ENCODE results near the gene NOBOX.
"Not testable (repeated sequence)": the region's sequence is repeated elsewhere in the genome, so short reads cannot be mapped to it uniquely, and the experiment has no call there.

NOBOX gene

DNA sequence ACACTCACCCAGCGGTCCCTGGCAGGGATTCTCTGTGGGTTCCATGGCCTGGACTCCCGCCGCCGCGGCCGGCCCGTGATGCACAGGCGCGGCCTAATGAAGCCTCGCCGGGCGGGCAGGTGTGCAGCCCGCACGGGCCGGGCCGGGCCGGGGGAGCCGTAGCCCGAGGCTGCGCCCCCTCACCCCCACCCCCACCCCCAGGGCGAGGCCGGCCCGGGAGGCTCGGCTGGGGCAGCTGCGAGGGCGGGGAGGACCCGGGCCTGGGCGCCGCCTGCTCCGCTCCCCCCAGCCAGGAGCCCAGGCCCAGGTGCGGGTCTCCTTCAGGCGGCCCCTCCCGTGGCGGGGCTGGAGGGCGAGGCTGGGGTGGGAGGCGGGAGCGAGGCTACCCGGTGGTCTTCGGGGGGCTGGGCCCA, at the start of gene NOBOX:
NOBOX (minus strand) TSS at position 45 of the 413 bp plus-strand sequence.
- DNase-seq, result no peak

DNA sequence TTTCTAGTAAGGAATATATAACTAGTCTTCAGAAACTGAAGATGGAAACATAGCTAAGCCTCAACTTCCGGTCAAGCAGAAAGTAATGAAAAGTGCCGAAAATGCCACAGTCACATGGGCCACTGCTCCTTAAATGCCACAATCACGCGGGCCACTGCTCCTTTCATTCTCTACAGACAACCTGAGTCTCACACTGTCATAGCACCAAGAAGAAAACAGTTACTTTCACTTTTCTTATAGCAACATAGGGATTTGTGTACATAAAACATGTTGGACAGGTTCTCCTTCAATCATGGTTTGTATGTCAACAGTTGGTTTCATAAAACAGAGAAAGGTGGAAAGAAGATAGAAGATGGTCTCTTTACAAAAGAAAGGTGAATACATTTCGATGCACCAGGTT, 48.6 kb upstream of the NOBOX start:
- DNase-seq, result no peak

DNA sequence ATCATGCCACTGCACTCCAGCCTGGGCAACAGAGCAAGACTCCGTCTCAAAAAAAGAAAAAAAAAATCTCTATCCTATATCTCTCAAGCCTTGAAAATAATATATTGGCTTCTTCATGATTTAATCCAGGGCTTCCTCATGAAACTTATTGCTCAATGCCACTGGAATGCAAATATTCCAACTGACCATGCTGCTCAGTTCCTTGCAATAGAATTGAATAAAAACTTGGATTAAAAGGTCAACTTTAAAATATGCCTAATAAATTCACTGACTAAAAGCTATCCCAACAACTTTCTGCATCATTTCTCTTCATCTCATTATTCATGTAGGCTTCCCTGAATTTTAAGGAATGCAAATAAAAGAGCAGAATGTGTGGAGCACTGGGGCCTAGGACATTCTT, 42.1 kb upstream of the NOBOX start:
- no peak for DNase-seq

DNA sequence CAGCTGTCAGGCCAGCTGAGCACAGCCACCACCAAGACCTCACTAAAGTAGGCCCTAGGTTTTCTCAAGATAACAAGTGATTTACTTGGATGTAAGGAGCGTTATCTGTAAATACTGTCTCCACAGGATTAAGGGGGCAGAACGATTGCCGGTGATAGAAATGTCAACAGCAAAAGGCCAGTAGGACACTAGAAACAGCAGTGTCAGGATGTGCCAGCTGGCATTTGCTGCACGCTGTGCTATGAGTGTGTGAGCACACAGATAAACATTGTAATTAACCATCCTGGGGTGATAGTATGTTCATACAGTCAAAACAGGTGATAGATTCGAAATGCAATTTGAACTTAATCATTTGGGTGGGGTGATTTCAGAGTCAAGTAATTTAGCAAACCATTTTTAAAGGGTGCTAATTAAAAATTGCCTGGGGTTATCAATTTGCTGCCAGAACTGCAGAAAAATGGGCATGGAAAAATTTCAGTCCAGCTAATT, 36.3 kb upstream of the NOBOX start:
- DNase-seq, result no peak

DNA sequence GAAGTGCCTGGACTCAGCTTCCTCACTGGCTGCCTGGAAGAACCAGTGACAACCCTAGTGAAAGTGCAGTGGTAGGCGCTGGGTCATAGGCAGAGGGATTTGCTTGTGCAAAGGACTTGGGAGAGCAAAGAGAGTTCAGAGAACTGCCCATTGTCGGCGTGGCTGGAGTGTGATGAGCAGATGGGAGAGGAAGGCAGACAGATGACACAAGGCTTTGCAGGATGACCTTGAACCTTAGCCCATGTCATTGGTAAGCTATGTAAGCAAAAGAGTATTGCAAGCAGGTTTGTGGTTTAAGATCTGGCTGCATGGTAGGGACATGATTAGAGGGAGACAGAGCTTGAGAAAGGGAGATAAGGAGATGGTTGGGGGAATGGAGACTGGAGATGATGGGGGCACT, 35.3 kb upstream of the NOBOX start:
- no peak for DNase-seq

DNA sequence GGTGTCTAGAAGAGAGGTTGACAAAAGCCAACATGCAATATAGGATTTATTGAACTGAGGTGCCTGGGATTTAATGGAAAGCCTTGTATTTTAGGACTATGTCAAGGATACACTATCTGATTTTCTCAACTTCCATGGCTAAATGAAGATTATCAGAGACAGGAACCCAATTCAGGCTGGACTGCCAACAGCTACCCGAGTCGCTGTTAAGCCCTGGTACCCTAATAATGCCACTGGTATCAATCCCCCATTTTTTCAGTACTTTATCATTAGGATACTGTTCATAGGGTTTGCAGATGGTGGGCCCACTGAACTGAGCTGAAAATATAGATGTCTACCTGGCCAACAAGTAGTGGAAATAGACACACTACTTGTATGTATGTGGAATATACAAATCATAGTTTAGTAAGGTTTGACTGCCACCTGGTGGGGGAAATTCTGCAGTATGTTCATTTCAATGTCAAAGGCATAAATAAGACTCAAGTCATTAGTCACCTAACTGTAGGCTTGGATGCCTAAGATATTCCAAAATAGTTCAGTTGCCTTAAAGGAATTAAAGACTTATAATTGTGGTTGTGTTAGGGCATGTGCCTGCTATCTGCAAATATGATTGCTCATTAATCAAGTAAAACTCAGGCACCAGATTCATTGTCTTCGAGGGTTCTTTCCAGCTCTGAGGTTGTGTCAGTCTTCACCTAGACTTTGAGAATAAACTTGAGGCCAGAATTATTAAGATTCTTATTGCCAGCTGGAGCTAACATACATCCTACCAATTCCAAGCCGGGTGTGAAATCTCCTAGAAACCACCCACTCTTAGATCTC, 34.1 kb upstream of the NOBOX start:
- DNase-seq, result peak; percentile 7 to 50

DNA sequence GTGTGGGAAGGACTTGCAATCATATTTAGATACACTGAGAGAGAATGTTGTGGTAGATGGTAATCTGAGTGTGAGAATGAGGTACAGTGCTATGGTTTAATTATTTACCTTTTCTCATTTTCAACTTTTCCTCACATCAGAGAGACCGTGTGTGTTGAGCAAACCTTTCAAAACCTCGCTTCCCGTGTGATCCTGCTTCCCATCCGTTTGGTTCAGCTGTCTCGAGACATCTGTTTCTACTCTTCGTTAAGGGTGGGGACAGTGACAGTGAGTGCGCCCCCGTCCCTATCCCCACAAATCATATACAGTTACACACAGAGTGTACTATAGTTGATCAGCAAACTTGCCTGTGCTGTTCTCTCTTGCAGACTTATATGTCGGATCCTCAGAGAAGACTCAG, 33.0 kb upstream of the NOBOX start:
- DNase-seq, result no peak

DNA sequence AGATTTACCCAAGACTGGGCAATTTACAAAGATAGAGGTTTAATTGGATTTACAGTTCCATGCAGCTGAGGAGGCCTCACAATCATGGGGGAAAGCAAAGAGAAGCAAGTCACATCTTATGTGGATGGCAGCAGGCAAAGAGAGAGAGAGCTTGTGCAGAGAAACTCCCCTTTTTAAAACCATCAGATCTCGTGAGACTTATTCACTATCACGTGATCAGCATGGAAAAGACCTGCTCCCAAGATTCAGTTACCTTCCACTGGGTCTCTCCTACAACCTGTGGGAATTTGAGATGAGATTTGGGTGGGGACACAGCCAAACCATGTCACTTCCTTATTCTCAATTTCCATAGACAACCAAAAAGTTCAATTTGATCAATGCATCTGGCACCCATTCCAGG, 24.9 kb upstream of the NOBOX start:
- DNase-seq, result no peak

DNA sequence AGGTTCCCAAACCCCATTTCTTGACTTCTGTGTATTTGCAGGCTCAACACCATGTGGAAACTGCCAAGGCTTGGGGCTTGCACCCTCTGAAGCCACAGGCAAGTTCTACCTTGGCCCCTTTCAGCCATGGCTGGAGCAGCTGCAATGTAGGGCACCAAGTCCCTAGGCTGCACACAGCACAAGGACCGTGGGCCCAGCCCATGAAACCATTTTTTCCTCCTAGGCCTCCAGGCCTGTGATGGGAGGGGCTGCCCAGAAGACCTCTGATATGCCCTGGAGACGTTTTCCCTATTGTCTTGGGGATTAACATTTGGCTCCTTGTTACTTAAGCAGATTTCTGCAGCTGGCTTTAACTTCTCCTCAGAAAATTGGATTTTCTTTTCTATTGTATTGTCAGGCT, 24.0 kb upstream of the NOBOX start:
- DNase-seq, result not testable (repeated sequence)

DNA sequence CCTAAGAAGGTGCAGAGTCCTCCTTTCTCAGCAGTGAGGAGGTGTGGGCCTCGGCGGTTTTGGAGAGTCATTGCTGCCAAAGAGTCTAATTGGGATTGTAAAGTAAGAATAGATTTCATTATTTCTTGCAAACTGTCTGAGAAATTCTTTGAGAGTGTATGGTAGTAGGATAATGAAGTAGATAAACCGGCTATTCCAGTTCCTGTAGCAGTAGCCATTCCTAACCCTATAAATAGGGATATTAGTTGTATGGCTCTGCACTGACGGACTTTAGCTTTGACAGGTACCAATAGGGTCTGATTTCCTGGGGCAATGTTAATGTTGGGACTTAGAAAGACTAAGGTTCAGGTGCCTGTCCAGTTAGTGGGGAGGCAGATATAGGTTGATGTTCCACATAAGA, 15.4 kb upstream of the NOBOX start:
- DNase-seq, result not testable (repeated sequence)

DNA sequence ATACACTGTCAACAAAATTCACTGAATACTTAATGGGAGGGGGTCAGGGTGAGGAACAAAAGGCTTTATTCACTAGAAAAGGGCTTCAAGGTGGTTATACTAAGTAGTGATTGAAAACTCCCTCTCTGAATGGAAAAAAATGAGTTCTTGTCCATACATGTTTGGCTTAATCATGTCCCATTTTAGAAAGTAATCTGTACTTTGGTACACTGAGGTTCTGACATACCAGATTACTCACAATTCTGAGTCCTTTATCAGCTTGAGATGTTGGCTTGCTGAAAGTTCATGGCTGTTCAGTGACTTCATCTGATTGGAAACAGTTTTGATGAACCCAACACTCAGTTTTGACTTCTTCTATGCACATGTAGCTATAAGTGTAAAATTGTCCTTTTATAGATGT, 12.8 kb upstream of the NOBOX start:
- DNase-seq, result no peak

DNA sequence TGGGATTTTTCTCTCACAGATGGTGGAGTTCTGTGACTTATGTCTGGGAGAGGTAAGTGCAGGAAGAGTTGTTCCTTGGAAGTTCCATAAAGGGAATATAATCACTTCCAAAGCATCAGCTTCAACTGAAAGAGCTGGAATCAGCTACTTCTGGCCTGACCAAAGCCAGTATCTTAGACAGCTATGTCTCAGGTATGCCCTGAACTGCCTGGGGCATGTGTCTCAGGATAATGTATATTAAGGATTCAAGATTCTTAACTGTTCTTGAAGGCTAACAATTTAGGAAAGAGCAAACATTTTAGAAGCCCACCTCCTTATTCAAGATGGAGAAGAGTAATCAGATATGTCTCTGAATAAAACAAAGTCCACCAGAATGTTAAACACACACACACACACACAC, 12.4 kb upstream of the NOBOX start:
- DNase-seq, result no peak

DNA sequence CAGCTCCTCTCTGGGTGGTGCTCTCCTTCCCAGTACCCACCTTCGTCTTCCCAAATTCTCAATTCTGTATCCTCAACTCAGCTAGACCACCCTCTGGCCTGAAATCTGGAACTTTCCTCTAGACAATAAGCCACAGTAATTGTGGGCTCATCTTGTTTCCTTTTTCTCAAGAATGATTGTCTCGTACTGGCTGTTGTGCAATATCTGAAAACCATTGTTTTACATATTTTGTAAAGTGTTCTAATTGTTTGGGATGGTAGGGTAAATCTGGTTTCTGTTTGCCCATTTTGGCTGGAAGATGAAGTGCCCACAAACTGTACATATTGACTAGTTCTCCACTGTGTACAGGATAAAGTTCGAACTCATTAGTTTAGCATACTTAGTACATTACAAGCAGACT, 11.3 kb upstream of the NOBOX start:
- DNase-seq, result no peak

DNA sequence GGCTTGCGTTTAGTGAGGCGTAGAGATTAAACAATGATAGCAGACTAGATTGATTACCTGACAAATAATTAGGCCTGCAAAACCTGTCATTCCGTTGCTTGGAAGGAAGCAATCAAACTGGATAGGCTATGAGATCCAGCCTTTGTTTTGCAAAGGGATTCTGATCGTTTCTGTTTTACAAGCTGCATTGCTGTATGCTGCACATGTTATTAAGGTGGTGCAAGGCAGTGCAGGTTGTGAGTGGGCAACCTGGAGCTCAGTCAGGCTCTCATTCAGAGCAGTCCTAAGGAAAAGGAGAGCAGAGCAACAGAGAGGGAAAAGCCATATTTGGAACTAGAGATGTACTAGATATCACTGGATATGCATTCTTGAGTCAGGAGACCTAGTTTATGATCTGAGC, 6.9 kb upstream of the NOBOX start:
- DNase-seq, result no peak

DNA sequence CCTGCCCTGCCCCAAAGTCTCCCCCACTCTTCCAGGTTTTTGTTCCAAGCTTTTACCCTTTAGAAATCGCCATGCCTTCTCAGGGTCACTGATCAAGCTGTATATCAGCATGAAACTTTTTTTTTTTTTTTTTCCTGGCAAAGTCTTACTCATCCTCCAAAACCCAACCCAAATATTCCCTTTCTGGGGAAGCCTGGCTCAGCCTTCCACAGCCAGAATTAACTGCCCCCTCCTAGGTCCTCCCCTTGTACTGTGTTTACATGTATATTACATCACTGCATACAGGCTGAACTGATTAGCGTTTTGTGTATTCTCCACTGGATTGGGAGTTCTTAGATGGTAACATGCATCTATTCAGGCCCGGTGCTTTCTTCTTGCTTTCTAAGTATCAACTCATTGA, 4.6 kb upstream of the NOBOX start:
- no peak for DNase-seq

DNA sequence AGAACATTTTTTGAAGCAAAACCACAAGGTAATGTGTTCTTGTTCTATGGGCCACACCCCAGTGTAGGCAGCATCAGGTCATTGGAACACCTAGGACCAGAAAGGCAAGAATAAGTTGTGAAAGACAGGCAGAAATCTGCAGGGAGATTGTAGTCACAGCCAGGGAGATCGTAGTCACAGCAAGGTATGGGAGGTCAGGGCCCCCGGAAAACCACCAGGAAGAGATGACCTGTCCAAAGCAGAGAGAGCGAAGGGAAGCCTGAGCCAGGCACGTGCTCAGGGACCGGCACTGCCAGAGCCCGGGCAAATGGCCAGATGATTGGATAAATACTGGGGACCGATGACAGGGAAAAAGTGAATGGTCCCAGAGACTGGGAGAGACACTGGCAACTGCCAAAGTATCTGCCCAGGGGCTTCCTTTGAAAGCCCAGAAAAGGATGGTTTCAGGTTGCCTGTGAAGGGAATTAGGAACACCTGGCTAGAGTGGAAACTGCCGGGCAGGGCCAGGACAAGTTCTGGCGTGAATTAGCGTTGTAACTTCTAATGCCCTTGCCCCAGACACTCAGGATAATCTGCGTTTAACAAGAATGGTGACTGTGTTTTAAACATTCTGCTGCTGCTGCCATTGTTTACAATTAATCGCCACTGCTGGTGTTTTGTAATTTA, 3.9 kb upstream of the NOBOX start:
- no peak for DNase-seq

DNA sequence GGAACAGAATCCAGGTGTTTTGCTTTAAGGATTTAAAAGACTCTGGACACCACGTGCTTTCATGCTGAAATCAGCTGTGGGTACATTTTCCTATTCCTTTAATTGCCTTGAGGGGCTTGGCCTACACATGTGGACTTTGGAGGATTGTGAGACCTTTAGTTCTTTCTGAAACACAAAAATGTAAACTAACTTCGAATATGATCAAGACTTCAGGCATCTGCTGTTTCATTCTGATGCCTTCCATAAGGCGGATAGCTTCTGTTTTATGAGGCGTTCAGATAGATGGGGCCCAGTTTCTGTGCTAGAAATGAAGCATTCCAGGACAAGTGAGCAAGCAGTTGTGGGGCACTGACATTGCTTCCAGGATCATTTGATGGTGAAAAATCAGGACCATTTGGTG, 1.5 kb upstream of the NOBOX start:
- no peak for DNase-seq

DNA sequence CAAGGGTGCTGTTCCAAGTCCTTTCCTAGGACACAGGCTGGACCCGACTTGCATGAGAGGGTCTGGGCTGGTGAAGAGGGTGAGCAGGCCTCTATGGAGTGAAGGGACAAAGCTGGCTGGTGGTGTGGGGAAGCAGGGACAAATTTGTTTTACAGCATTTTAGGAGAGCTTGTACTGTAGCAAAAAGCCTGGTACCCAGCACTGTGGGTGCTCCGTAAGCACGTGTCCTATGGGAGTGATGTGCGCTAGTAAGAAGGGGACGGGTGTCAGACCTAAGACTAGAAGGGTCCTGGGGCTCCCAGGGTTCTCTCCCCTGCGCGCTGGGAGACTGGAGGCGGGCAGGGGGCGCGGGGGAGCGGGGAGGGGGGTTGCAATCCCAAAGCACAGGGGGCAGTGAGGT, 391 bp downstream of the NOBOX start:
- no peak for DNase-seq

DNA sequence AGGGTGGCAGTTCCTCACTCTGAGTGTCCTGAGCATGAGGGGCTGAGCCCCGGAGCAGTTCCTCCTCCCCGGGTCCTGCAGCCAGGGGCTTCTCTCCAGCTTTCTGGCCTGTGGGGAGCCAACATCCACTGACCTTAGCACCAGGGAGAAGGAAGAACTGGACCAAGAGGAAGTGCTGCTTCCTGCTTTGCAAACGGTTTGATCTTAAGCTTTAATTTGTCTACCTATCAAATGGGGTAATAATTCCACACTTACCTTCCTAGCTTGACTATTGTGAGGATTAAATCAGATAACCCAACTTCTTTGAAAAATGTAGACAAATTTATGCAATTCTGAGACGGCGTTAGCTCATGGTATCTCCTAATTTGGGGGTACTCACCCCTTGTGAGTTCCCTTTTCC, 2.0 kb downstream of the NOBOX start:
- DNase-seq, result no peak

DNA sequence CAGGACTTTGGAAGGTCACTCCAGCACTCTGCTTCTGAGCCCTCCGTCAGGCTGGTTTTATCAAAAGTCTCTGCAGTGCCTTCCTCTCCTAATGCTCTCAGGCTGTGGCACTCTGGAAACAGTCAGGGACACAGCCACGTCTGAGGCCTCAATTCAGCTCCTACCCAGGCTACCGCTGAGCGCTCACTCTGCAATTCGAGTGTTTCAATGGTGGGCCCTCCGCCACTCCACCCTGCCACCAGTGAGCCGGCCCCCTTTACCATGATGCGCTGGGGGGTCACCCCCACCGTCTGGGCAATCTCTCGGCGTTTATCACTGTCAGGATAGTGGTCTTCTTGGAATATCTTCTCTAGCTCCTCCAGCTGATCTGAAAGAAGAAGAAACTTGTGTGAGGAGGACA, 3.5 kb downstream of the NOBOX start:
- DNase-seq, result no peak

DNA sequence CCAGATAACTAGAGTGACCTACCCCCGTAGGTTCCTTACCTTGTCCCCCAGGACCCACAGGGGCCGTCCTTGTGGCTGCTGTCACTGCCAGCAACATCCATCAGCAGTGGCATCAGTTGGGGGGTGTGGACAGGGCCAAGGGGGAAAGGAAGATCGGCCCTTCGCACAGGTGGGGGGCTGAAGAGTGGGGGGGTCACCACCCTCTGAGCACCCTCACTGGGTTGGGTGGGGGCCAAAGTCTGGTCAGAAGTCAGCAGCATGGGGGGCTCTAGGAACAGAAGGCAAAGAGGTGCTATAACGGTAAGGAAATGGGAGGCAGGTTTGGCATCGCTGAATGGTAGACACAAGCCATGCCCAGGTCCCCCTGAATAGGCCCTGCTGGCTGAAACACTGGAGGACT, 4.6 kb downstream of the NOBOX start:
- DNase-seq, result no peak

DNA sequence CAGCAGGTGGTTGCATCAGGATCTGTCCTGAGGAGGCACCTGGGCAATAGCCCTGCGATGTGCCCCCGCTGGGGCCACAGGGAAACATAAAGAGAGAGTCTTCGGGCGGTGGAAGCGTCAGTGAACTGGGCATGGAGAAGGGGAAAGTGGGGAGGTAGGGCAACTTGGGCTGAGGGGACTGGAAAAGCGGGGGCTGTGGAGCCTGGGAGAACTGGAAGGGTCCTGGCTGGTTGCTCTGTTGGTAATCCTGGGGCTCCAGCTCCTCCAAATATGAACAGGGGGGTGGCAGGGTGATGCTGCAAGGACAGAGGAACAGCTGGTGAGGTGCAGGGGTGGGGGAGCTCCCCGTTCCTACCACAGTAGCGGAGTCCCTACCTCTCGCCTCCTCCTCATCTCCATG, 5.2 kb downstream of the NOBOX start:
- no peak for DNase-seq

DNA sequence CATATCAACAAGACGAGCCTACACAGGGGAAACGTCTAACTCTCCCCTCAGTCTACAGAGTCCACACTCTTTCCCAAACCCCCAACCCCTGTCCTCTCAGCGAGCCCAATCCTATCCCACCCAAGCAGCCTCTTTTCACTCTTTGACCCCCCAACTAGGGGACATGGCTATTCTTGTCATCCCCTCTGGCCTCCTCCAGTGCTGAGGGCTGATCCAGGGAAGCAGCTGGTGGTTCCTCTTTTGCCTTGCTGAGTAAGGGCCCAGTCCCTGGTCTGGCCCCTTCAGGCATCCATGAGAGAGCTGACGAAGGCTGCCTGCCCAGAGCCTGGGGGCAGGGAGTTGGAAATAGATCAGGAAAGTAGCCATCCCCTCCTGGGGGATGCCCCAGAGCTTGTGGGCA, 6.4 kb downstream of the NOBOX start:
- no peak for DNase-seq

DNA sequence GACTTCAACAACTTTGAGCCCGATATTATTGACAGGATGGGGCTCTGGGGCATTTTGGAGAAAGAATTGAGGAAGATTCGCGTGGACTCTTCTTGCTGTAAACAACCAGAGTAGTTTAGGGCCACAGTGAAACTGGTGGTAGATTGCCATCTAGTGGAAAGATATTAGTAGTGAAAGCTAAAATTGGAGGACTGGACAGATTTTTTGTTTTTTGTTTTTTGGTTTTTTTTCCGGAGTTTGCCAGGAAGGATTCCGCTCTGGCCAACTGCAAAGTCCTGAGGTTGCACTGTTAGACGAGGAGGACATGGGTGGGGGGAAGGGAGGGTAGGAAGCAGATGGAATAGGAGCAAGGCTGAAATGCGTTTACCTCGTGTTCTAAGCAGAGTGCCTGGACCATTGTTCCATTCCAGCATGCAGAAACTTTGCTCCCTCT, 11.7 kb downstream of the NOBOX start:
- peak in 1 of 2 donors; percentile 70 for DNase-seq

DNA sequence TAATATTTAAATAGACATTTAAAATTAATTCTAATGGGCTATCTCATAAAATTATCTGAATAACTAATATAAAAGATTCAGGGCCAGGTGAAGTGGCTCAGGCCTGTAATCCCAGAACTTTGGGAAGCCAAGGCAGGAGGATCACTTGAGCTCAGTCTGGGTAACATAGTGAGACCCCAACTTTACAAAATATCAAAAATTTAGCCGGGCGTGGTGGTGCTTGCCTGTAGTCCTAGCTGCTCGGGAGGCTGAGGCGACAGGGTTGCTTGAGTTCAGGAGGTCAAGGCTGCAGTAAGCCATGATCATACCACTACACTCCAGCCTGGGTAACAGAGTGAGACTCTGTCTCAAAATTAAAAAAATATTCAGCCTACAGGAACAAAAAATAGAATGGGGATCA, 12.5 kb downstream of the NOBOX start:
- no peak for DNase-seq
